GM21390 (cell line): Measurements from ENCODE around the gene CCDC24.

Experiments used
- ATAC-seq: cut with Tn5 transposase; IDR thresholded peaks from one replicate; pipeline ENCODE4 v1.9.1; 2021; ENCODE audit not compliant: unreplicated experiment

Gene CCDC24

DNA sequence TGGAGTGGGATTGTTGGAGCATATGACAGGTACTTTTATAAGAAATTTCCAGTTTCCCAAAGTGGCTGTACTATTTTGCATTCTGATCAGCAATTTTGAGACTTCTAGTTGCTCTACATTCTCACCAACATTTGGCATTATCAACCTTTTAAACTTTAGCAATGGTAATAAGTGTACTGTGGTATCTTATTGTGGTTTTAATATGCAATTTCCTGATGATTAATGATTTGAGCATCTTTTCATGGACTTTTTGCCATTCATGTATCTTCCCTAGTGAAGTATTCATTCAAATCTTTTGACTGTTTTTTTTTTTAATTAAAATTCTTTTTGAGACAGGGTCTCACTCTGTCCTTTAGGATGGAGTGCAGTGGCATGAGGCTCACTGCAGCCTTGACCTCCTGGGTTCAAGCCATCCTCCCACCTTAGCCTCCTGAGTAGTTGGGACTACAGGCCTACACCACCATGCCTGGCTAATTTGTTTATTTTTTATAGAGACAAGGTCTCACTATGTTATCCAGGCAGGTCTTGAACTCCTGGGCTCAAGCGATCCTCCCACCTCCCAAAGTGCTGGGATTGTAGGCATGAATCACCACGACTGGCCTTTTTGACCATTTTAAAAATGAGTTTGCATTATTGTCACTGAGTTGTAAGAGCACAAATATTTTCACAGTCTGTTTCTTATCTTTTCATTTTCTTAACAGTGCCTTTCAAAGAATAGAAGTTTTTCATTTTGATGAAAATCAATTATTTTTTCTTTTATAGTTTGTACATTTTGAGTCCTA is 47.7 kb downstream of the CCDC24 start:
- ATAC-seq, result no peak

DNA sequence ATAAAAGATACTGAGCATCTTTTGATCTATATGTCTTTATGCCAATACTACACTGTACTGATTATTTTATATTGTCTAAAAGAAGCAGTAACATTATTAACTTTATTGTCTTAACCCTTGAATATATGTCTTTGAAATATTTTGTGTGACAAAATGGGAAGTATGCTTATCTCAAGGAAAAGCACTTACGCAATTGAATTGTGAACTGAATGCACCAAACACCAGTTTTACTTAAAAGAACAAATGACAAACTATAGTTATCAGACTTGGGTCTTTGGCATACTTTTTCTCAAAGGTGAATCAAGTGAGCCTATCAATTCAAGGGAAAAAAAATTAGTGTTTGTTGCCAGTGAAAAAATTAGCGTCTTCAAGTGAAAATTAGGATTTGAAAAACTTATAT is 49.0 kb downstream of the CCDC24 start:
- no peak for ATAC-seq

DNA sequence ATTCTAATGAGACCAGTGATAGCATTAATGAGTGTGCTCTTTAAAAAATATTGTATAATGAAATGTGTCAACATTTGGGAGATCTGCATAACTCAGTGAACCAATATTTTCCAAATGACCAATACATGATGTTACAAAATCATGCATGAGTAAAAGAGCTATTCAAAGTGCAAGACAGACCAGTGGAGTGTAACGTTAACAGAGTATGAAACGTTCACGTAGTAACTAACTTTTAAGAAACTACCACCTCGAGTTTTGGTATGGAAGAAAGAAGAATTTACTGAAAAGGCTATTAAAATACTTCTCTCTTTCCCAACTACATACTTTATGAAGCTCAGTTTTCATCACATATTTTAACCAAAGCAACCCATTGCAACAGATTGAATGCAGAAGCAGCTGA is 49.4 kb downstream of the CCDC24 start:
- no peak for ATAC-seq

DNA sequence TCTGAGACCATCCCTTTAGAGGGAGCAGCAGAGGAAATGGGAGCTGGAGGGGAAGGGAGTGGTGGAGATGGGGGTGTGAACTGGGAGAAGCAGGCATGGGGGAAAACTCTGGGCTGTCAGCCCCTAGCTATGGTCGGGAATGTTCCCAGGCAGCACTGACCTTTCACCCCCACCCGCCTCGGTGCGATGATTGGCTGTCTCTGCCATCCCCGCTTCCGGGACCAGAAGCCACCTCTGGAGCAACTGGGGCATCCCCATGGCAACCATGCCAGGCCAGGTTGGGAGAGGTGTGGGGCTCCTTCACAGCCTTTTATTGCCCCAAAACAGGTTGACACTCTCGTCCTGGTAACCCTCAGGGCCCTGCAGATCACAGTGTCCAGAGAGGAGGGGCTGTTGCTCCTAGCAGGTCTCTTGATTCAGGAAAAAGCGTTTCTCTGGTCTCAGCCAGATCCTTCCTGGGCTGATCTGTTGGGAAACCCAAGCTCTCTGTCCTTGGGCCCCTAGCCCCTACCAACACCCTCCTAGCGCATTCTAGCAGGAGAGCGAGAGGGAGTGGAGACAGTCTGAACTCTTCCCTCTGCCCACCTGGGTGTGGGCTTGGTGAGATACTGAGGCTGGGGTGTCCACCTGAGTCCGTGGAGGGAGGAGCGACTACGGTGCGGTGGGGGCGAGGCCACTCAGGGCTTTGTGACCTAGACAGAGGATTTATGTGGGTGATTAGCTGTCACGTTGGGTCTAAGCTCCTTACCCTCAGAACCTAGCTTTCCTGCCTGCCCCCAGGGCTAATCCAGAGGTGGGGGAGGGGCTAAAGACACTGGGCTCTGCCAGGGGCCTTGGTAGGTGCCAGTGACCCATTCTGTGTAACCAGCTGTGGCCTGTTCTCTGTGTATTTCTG is 52.0 kb downstream of the CCDC24 start:
- no peak for ATAC-seq

DNA sequence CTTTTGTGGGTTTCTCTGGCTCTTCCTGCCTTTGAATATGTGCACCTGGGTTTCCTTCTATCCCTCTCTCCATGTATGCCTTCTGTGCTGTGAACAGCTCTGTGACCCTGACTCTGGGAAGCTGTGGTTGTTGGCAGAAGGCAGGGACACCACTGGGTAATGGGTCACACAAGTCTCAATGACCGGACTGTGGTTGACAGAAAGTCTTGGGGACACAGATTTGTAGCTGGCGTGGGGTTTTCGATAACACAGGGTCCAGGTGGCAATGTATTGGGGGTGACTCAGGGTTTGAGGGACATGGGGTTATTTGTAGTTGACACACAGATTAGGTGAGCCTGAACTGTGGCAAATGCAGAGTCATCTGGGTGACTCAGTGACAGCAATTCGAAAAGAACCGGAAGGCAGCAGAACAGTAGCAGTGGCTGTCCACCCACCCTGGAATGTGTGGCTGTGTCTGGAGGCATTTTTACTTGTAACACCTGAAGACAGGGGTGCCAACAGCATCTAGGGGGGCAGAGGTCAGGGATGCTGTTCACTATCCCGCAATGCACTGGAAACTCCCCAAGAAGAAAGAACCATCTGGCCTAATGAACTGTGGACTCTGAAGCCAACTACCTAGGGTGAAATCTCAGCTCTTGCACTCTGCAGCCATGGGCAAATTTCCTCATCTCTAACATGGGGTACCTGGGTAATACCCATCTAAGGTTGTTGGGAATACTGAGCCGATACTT is 52.8 kb downstream of the CCDC24 start:
- ATAC-seq, result no peak

DNA sequence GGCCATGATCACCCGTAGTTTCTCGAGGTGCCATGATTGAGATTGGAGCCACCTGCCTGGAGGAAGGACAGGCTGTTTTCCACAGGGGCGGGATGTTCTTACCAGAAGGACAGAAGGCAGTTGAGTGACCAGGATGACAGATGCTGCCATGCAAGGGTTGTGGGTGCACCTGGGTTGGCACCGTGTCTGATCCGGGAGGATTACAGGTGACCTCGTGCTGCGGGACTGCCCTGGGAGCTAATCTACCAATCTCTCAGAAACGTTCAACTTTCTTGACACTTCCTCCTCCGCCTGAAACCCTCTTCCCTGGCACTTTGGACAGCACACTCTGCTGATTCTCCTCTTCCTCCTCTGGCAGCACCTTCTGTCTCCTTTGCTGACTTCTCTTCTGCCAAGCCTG is 53.7 kb downstream of the CCDC24 start:
- ATAC-seq, result no peak
